GM19455 (cell line): Measurements from ENCODE around the gene MZT2B.
"Not testable (repeated sequence)": the region's sequence is repeated elsewhere in the genome, so short reads cannot be mapped to it uniquely, and the experiment has no call there.

Source experiments
- ATAC-seq: cut with Tn5 transposase; IDR thresholded peaks from one replicate; pipeline ENCODE4 v1.9.1; 2021; ENCODE audit not compliant: unreplicated experiment

The MZT2B gene

GRCh38 chr2:130202518-130202917, 20.5 kb downstream of the MZT2B start:
- not testable (repeated sequence) for ATAC-seq

- not testable (repeated sequence) for ATAC-seq
Measured at GRCh38 chr2:130203150-130203549, 21.1 kb downstream of the MZT2B start.

GRCh38 chr2:130207051-130207450, 25.0 kb downstream of the MZT2B start:
- not testable (repeated sequence) for ATAC-seq

- not testable (repeated sequence) for ATAC-seq
Measured at GRCh38 chr2:130219147-130219546, 37.1 kb downstream of the MZT2B start.

- not testable (repeated sequence) for ATAC-seq
Measured at GRCh38 chr2:130220505-130220904, 38.4 kb downstream of the MZT2B start.

- ATAC-seq, result peak; percentile 81
Measured at GRCh38 chr2:130222523-130222922, 40.5 kb downstream of the MZT2B start.

- ATAC-seq, result not testable (repeated sequence)
Measured at GRCh38 chr2:130228005-130228404, 45.9 kb downstream of the MZT2B start.

- ATAC-seq, result not testable (repeated sequence)
Measured at GRCh38 chr2:130228467-130229160, 46.6 kb downstream of the MZT2B start.

- ATAC-seq, result not testable (repeated sequence)
Measured at GRCh38 chr2:130229161-130229510, 47.1 kb downstream of the MZT2B start.

GRCh38 chr2:130230376-130230775, 48.3 kb downstream of the MZT2B start:
- not testable (repeated sequence) for ATAC-seq

GRCh38 chr2:130230907-130231306, 48.8 kb downstream of the MZT2B start:
- not testable (repeated sequence) for ATAC-seq

- ATAC-seq, result no peak
Measured at GRCh38 chr2:130231656-130232055, 49.6 kb downstream of the MZT2B start.

- ATAC-seq, result not testable (repeated sequence)
Measured at GRCh38 chr2:130233066-130233465, 51.0 kb downstream of the MZT2B start.

- not testable (repeated sequence) for ATAC-seq
Measured at GRCh38 chr2:130239581-130239980, 57.5 kb downstream of the MZT2B start.
